Stimulated activated naive CD8-positive, alpha-beta T cell treated with anti-CD3 and anti-CD28 coated beads, Interleukin-15, Interleukin-2, amounts not matched to agents 100 ng/mL and 50 ng/mL, for 24 hours (primary cell): ENCODE measurements around the gene PON3.
A peak's percentile ranks its signal among the peaks of the same experiment; 100 is the strongest.

Source experiments
- H3K27ac Mint-ChIP-seq: one replicate; pipeline ENCODE4 v1.8.0; 2021; ENCODE audit warnings: mild to moderate bottlenecking, mixed read lengths
- H3K27me3 Mint-ChIP-seq: one replicate; pipeline ENCODE4 v1.8.0; 2021; ENCODE audit warnings: mixed read lengths
- H3K36me3 Mint-ChIP-seq: one replicate; pipeline ENCODE4 v1.8.0; 2021; ENCODE audit warnings: low read depth, mixed read lengths
- H3K4me1 Mint-ChIP-seq: one replicate; pipeline ENCODE4 v1.8.0; 2021; ENCODE audit warnings: low read depth, mixed read lengths
- H3K4me3 Mint-ChIP-seq: one replicate; pipeline ENCODE4 v1.8.0; 2021; ENCODE audit warnings: mild to moderate bottlenecking, mixed read lengths
- H3K9me3 Mint-ChIP-seq: one replicate; pipeline ENCODE4 v1.8.0; 2021; ENCODE audit warnings: mixed read lengths

The PON3 gene

GRCh38 chr7:95427166-95427565 lies 31.0 kb upstream of the PON3 start:
- H3K27ac Mint-ChIP-seq: no peak overlapping the region
- no peaks in the 10 kb centered on the region for H3K9me3 Mint-ChIP-seq
- no peaks in the 10 kb centered on the region for H3K4me1 Mint-ChIP-seq
- H3K36me3 Mint-ChIP-seq: peaks cover 10% of the 10 kb centered on the region
- no peak overlapping the region for H3K4me3 Mint-ChIP-seq
- no peaks in the 10 kb centered on the region for H3K27me3 Mint-ChIP-seq

GRCh38 chr7:95425694-95426093 lies 29.5 kb upstream of the PON3 start:
- Mint-ChIP-seq H3K4me3 (no peak overlapping the region), H3K27ac (no peak overlapping the region), H3K36me3 (peaks cover 10% of the 10 kb centered on the region), H3K9me3 (no peaks in the 10 kb centered on the region), H3K27me3 (no peaks in the 10 kb centered on the region), H3K4me1 (peaks cover 7% of the 10 kb centered on the region)

- H3K27ac Mint-ChIP-seq: no peak overlapping the region
- H3K4me3 Mint-ChIP-seq: no peak overlapping the region
- H3K27me3 Mint-ChIP-seq: no peaks in the 10 kb centered on the region
- H3K36me3 Mint-ChIP-seq: peaks cover 10% of the 10 kb centered on the region
- peaks cover 7% of the 10 kb centered on the region for H3K4me1 Mint-ChIP-seq
- no peaks in the 10 kb centered on the region for H3K9me3 Mint-ChIP-seq
Observed at GRCh38 chr7:95424716-95425115, 28.5 kb upstream of the PON3 start.

GRCh38 chr7:95421847-95422444 lies 25.8 kb upstream of the PON3 start:
- Mint-ChIP-seq H3K4me1 (peaks cover 7% of the 10 kb centered on the region), H3K4me3 (no peak overlapping the region), H3K27ac (no peak overlapping the region), H3K9me3 (no peaks in the 10 kb centered on the region), H3K36me3 (peaks cover 10% of the 10 kb centered on the region), H3K27me3 (no peaks in the 10 kb centered on the region)

- Mint-ChIP-seq H3K27ac (no peak overlapping the region), H3K4me3 (no peak overlapping the region), H3K4me1 (peaks cover 7% of the 10 kb centered on the region), H3K36me3 (peaks cover 10% of the 10 kb centered on the region), H3K27me3 (no peaks in the 10 kb centered on the region), H3K9me3 (no peaks in the 10 kb centered on the region)
Observed at GRCh38 chr7:95421000-95421846, 25.0 kb upstream of the PON3 start.

GRCh38 chr7:95412075-95412474 lies 15.9 kb upstream of the PON3 start:
- H3K36me3 Mint-ChIP-seq: no peaks in the 10 kb centered on the region
- H3K27me3 Mint-ChIP-seq: no peaks in the 10 kb centered on the region
- H3K27ac Mint-ChIP-seq: peak overlapping the region; percentile 10
- H3K4me3 Mint-ChIP-seq: no peak overlapping the region
- peaks cover 16% of the 10 kb centered on the region for H3K4me1 Mint-ChIP-seq
- H3K9me3 Mint-ChIP-seq: no peaks in the 10 kb centered on the region

GRCh38 chr7:95411666-95412065 lies 15.5 kb upstream of the PON3 start:
- Mint-ChIP-seq H3K9me3 (no peaks in the 10 kb centered on the region), H3K36me3 (no peaks in the 10 kb centered on the region), H3K4me1 (peaks cover 16% of the 10 kb centered on the region), H3K27ac (peak overlapping the region; percentile 10), H3K27me3 (no peaks in the 10 kb centered on the region), H3K4me3 (no peak overlapping the region)

GRCh38 chr7:95411036-95411435 lies 14.9 kb upstream of the PON3 start:
- Mint-ChIP-seq H3K4me3 (no peak overlapping the region), H3K27ac (peak overlapping the region; percentile 10), H3K9me3 (no peaks in the 10 kb centered on the region), H3K36me3 (no peaks in the 10 kb centered on the region), H3K4me1 (peaks cover 16% of the 10 kb centered on the region), H3K27me3 (no peaks in the 10 kb centered on the region)

- peaks cover 14% of the 10 kb centered on the region for H3K4me1 Mint-ChIP-seq
- H3K36me3 Mint-ChIP-seq: no peaks in the 10 kb centered on the region
- H3K9me3 Mint-ChIP-seq: no peaks in the 10 kb centered on the region
- no peaks in the 10 kb centered on the region for H3K27me3 Mint-ChIP-seq
- no peak overlapping the region for H3K4me3 Mint-ChIP-seq
- no peak overlapping the region for H3K27ac Mint-ChIP-seq
Observed at GRCh38 chr7:95407751-95408150, 11.6 kb upstream of the PON3 start.

GRCh38 chr7:95405800-95406199 lies 9.6 kb upstream of the PON3 start:
- Mint-ChIP-seq H3K36me3 (no peaks in the 10 kb centered on the region), H3K4me3 (no peak overlapping the region), H3K27ac (no peak overlapping the region), H3K4me1 (no peaks in the 10 kb centered on the region), H3K9me3 (no peaks in the 10 kb centered on the region), H3K27me3 (no peaks in the 10 kb centered on the region)

GRCh38 chr7:95405208-95405607 lies 9.0 kb upstream of the PON3 start:
- Mint-ChIP-seq H3K36me3 (no peaks in the 10 kb centered on the region), H3K27me3 (peaks cover 3% of the 10 kb centered on the region), H3K9me3 (no peaks in the 10 kb centered on the region), H3K4me3 (no peak overlapping the region), H3K4me1 (no peaks in the 10 kb centered on the region), H3K27ac (no peak overlapping the region)

- no peaks in the 10 kb centered on the region for H3K9me3 Mint-ChIP-seq
- H3K27ac Mint-ChIP-seq: no peak overlapping the region
- H3K36me3 Mint-ChIP-seq: no peaks in the 10 kb centered on the region
Observed at GRCh38 chr7:95404316-95404865, 8.2 kb upstream of the PON3 start.

GRCh38 chr7:95398155-95398940 lies 2.2 kb upstream of the PON3 start:
- peaks cover 49% of the 10 kb centered on the region for H3K27me3 Mint-ChIP-seq
- no peak overlapping the region for H3K27ac Mint-ChIP-seq
- peaks cover 4% of the 10 kb centered on the region for H3K4me1 Mint-ChIP-seq
- no peaks in the 10 kb centered on the region for H3K36me3 Mint-ChIP-seq
- H3K4me3 Mint-ChIP-seq: no peak overlapping the region
- no peaks in the 10 kb centered on the region for H3K9me3 Mint-ChIP-seq

More at GRCh38 chr7:95404316-95404865, 8.2 kb upstream of the PON3 start:
- no peak overlapping the region for H3K4me3 Mint-ChIP-seq
- H3K4me1 Mint-ChIP-seq: no peaks in the 10 kb centered on the region
- H3K27me3 Mint-ChIP-seq: peaks cover 5% of the 10 kb centered on the region

- Mint-ChIP-seq H3K27me3 (peaks cover 53% of the 10 kb centered on the region), H3K36me3 (no peaks in the 10 kb centered on the region), H3K4me1 (peaks cover 4% of the 10 kb centered on the region), H3K27ac (no peak overlapping the region), H3K9me3 (no peaks in the 10 kb centered on the region), H3K4me3 (peak overlapping the region; percentile 41)
Observed at GRCh38 chr7:95397381-95397780, 1.2 kb upstream of the PON3 start.

- H3K4me1 Mint-ChIP-seq: peaks cover 4% of the 10 kb centered on the region
- peaks cover 65% of the 10 kb centered on the region for H3K27me3 Mint-ChIP-seq
- H3K9me3 Mint-ChIP-seq: no peaks in the 10 kb centered on the region
- H3K4me3 Mint-ChIP-seq: peak overlapping the region; percentile 70
- no peaks in the 10 kb centered on the region for H3K36me3 Mint-ChIP-seq
- H3K27ac Mint-ChIP-seq: no peak overlapping the region
Observed at GRCh38 chr7:95395755-95396135, 430 bp downstream of the PON3 start.
